Measurements from ENCODE around the gene CCDC171. TPM values are rescaled to one million over a fixed set of nuclear protein-coding genes. Genes with fewer than 3 reads are reported as not detected.

CCDC171 gene
- polyA plus RNA-seq, 1 donor from 2014 or later = 9.1 TPM

DNA sequence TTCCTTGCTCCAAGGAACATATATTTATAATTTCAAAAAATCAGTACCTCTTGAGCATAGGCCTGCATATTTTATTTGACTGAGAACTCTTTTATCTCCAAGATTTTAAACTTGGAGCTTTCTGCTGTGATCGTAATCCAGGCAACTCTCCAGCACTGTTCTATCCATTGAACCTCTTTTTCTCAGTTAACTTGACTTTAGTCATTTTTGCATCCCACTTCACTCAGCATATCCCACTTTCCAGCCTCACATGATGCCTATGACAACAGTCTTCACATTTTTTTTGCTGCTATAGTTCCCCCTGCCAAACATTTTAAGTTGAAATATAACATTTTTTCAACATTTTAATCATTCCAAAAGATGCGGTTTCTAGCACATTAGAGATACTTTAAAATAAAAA lies 33.0 kb upstream of the CCDC171 start:
- Histone ChIP-seq H3K9me3 (ENCODE audit: low read length) (no peaks in the 10 kb centered on the region), H3K4me2 (ENCODE audit: low read length) (no peak overlapping the region), H3K4me3 (ENCODE audit: low read length) (no peak overlapping the region), H3K9ac (ENCODE audit: low read length) (no peak overlapping the region), H3F3A (ENCODE audit: insufficient read depth, low read length, poor library complexity, severe bottlenecking) (no peaks in the 10 kb centered on the region), H2AFZ (ENCODE audit: low read depth, low read length) (no peak overlapping the region), H3K27ac (ENCODE audit: low read length) (no peak overlapping the region), H3K36me3 (ENCODE audit: insufficient read depth, low read length) (no peaks in the 10 kb centered on the region), H3K27me3 (ENCODE audit: insufficient read depth, low read depth, low read length) (no peaks in the 10 kb centered on the region), H4K20me1 (ENCODE audit: insufficient read depth) (no peaks in the 10 kb centered on the region), H3K9me2 (ENCODE audit: insufficient read depth, low read length) (no peaks in the 10 kb centered on the region), H3K79me2 (replicated peaks; ENCODE audit: insufficient read depth, low read length) (no peaks in the 10 kb centered on the region)
- TF ChIP-seq RAD21 (conservative IDR thresholded peaks at IDR 0.05) (no peak), SMC3 (conservative IDR thresholded peaks at IDR 0.05; ENCODE audit: poor library complexity) (no peak), POLR2AphosphoS5 (IDR thresholded peaks at IDR 0.05) (no peak), TAF1 (IDR thresholded peaks at IDR 0.05; ENCODE audit: low read depth) (no peak), EP300 (conservative IDR thresholded peaks at IDR 0.05; ENCODE audit: poor library complexity, severe bottlenecking) (no peak)
- TF ChIP-seq, protein P1, sequence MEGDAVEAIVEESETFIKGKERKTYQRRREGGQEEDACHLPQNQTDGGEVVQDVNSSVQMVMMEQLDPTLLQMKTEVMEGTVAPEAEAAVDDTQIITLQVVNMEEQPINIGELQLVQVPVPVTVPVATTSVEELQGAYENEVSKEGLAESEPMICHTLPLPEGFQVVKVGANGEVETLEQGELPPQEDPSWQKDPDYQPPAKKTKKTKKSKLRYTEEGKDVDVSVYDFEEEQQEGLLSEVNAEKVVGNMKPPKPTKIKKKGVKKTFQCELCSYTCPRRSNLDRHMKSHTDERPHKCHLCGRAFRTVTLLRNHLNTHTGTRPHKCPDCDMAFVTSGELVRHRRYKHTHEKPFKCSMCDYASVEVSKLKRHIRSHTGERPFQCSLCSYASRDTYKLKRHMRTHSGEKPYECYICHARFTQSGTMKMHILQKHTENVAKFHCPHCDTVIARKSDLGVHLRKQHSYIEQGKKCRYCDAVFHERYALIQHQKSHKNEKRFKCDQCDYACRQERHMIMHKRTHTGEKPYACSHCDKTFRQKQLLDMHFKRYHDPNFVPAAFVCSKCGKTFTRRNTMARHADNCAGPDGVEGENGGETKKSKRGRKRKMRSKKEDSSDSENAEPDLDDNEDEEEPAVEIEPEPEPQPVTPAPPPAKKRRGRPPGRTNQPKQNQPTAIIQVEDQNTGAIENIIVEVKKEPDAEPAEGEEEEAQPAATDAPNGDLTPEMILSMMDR (IDR thresholded peaks at IDR 0.05; ENCODE audit: poor library complexity, severe bottlenecking) = no peak

DNA sequence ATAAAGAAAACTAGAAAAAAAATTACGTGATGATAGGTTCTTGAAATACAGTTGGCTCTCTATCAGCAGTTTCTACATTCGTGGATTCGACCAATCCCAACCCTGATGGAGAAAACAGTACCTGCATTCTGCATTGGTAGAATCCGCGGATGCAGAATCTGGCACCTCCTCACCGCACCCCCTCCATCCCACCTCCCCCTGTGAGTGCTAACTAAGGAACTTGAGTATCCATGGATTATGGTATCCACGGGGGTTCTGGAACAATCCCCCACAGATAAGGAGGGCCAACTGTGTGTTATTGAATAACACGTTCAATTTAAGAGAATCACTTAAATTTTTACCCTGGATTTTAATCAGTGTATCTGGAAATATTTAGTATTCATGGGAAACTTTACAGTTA lies 31.6 kb upstream of the CCDC171 start:
- H3K27ac ChIP-seq (ENCODE audit: low read length) = no peak overlapping the region
- H3K4me2 ChIP-seq (ENCODE audit: low read length) = no peak overlapping the region
- no peak overlapping the region for H3K4me3 ChIP-seq (ENCODE audit: low read length)
- no peaks in the 10 kb centered on the region for H3K9me2 ChIP-seq (ENCODE audit: insufficient read depth, low read length)
- no peaks in the 10 kb centered on the region for H3K79me2 ChIP-seq (replicated peaks; ENCODE audit: insufficient read depth, low read length)
- no peaks in the 10 kb centered on the region for H3K27me3 ChIP-seq (ENCODE audit: insufficient read depth, low read depth, low read length)
- no peaks in the 10 kb centered on the region for H3K36me3 ChIP-seq (ENCODE audit: insufficient read depth, low read length)
- H2AFZ ChIP-seq (ENCODE audit: low read depth, low read length) = no peak overlapping the region
- H3K9ac ChIP-seq (ENCODE audit: low read length) = no peak overlapping the region
- H4K20me1 ChIP-seq (ENCODE audit: insufficient read depth) = no peaks in the 10 kb centered on the region
- no peaks in the 10 kb centered on the region for H3F3A ChIP-seq (ENCODE audit: insufficient read depth, low read length, poor library complexity, severe bottlenecking)
- TF ChIP-seq POLR2AphosphoS5 (IDR thresholded peaks at IDR 0.05) (no peak), SMC3 (conservative IDR thresholded peaks at IDR 0.05; ENCODE audit: poor library complexity) (no peak), EP300 (conservative IDR thresholded peaks at IDR 0.05; ENCODE audit: poor library complexity, severe bottlenecking) (no peak), TAF1 (IDR thresholded peaks at IDR 0.05; ENCODE audit: low read depth) (no peak)
- H3K9me3 ChIP-seq (ENCODE audit: low read length) = no peaks in the 10 kb centered on the region

DNA sequence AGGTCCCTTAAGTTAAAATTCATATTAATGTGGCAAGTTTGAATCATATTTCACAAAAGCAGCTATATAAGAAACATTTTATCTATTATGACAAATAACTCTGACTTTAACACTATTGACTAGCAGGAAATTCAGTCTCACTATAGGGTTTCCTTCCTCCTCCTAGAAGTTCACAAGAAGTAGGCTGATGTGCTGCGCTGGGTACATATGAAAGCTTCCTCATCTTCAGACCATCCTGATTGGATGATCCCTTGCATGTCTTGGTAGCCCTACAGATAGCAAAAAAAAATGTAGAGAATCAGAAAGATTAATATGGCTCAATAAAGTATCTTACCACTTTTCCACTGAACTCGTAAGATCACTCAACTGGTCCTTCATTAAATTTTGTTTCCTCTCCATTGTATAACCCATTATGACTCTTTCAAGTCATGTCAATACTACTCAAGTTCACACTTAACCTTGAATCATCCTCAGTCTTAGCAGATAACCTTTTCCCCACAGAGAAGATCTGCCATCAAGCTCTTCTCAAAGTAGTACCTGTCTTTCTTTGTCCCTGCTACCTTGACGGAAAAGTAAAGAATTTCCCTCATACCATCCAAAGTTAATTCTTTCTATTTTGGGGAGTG lies 30.6 kb upstream of the CCDC171 start:
- no peak overlapping the region for H3K27ac ChIP-seq (ENCODE audit: low read length)
- no peak overlapping the region for H2AFZ ChIP-seq (ENCODE audit: low read depth, low read length)
- H3K4me3 ChIP-seq (ENCODE audit: low read length) = no peak overlapping the region
- no peaks in the 10 kb centered on the region for H3K79me2 ChIP-seq (replicated peaks; ENCODE audit: insufficient read depth, low read length)
- H3K9me3 ChIP-seq (ENCODE audit: low read length) = no peaks in the 10 kb centered on the region
- no peaks in the 10 kb centered on the region for H4K20me1 ChIP-seq (ENCODE audit: insufficient read depth)
- H3K27me3 ChIP-seq (ENCODE audit: insufficient read depth, low read depth, low read length) = no peaks in the 10 kb centered on the region
- H3K4me2 ChIP-seq (ENCODE audit: low read length) = no peak overlapping the region
- no peaks in the 10 kb centered on the region for H3K9me2 ChIP-seq (ENCODE audit: insufficient read depth, low read length)
- no peaks in the 10 kb centered on the region for H3K36me3 ChIP-seq (ENCODE audit: insufficient read depth, low read length)
- TF ChIP-seq EP300 (conservative IDR thresholded peaks at IDR 0.05; ENCODE audit: poor library complexity, severe bottlenecking) (no peak), TAF1 (IDR thresholded peaks at IDR 0.05; ENCODE audit: low read depth) (no peak)
- H3F3A ChIP-seq (ENCODE audit: insufficient read depth, low read length, poor library complexity, severe bottlenecking) = no peaks in the 10 kb centered on the region
- H3K9ac ChIP-seq (ENCODE audit: low read length) = no peak overlapping the region

DNA sequence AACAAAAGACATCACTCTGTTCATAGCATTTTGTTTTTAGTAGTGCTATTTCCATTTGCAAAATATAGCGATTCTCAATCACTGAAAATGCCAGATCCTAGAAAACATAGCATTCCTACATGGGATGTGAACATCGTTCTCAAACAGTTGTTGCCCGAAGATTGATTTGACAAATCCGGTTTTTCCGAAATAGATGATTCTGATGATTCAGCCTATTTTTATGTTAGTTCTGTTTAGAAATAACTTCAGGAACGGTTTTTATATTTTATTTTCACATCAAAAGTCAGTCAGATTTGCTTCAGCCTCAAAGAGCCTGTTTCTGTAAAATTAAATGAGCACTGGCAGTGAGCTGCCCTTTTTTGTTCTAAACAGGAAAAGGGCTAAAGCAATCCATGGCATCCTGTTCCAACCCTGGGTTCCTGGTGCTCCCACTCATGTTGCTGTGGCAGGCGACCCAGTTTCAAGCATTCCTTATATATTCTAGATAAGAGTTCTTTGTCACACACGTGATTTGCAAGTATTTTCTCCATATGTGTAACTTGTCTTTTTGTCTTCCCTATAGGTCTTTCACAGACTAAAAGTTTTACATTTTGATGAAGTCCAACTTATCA lies 27.9 kb upstream of the CCDC171 start:
- H3F3A ChIP-seq (ENCODE audit: insufficient read depth, low read length, poor library complexity, severe bottlenecking) = no peaks in the 10 kb centered on the region
- no peaks in the 10 kb centered on the region for H3K9me3 ChIP-seq (ENCODE audit: low read length)
- no peaks in the 10 kb centered on the region for H3K9me2 ChIP-seq (ENCODE audit: insufficient read depth, low read length)
- no peak overlapping the region for H3K4me2 ChIP-seq (ENCODE audit: low read length)
- H3K79me2 ChIP-seq (replicated peaks; ENCODE audit: insufficient read depth, low read length) = no peaks in the 10 kb centered on the region
- no peaks in the 10 kb centered on the region for H4K20me1 ChIP-seq (ENCODE audit: insufficient read depth)
- H3K9ac ChIP-seq (ENCODE audit: low read length) = no peak overlapping the region
- no peak overlapping the region for H3K4me3 ChIP-seq (ENCODE audit: low read length)
- H3K27ac ChIP-seq (ENCODE audit: low read length) = no peak overlapping the region
- no peaks in the 10 kb centered on the region for H3K36me3 ChIP-seq (ENCODE audit: insufficient read depth, low read length)
- H2AFZ ChIP-seq (ENCODE audit: low read depth, low read length) = no peak overlapping the region
- no peaks in the 10 kb centered on the region for H3K27me3 ChIP-seq (ENCODE audit: insufficient read depth, low read depth, low read length)
- TF ChIP-seq RAD21 (conservative IDR thresholded peaks at IDR 0.05) = no peak
- TF ChIP-seq, protein P1 (IDR thresholded peaks at IDR 0.05; ENCODE audit: poor library complexity, severe bottlenecking) = no peak
- TF ChIP-seq POLR2AphosphoS5 (IDR thresholded peaks at IDR 0.05) = no peak
- no peak for TF ChIP-seq MXI1 (conservative IDR thresholded peaks at IDR 0.05; ENCODE audit: poor library complexity, severe bottlenecking)
- TF ChIP-seq, protein P2, sequence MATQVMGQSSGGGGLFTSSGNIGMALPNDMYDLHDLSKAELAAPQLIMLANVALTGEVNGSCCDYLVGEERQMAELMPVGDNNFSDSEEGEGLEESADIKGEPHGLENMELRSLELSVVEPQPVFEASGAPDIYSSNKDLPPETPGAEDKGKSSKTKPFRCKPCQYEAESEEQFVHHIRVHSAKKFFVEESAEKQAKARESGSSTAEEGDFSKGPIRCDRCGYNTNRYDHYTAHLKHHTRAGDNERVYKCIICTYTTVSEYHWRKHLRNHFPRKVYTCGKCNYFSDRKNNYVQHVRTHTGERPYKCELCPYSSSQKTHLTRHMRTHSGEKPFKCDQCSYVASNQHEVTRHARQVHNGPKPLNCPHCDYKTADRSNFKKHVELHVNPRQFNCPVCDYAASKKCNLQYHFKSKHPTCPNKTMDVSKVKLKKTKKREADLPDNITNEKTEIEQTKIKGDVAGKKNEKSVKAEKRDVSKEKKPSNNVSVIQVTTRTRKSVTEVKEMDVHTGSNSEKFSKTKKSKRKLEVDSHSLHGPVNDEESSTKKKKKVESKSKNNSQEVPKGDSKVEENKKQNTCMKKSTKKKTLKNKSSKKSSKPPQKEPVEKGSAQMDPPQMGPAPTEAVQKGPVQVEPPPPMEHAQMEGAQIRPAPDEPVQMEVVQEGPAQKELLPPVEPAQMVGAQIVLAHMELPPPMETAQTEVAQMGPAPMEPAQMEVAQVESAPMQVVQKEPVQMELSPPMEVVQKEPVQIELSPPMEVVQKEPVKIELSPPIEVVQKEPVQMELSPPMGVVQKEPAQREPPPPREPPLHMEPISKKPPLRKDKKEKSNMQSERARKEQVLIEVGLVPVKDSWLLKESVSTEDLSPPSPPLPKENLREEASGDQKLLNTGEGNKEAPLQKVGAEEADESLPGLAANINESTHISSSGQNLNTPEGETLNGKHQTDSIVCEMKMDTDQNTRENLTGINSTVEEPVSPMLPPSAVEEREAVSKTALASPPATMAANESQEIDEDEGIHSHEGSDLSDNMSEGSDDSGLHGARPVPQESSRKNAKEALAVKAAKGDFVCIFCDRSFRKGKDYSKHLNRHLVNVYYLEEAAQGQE (IDR thresholded peaks at IDR 0.05; ENCODE audit: borderline replicate concordance) = no peak
- no peak for TF ChIP-seq TAF1 (IDR thresholded peaks at IDR 0.05; ENCODE audit: low read depth)
- no peak for TF ChIP-seq EP300 (conservative IDR thresholded peaks at IDR 0.05; ENCODE audit: poor library complexity, severe bottlenecking)
- no peak for TF ChIP-seq SMC3 (conservative IDR thresholded peaks at IDR 0.05; ENCODE audit: poor library complexity)
